ACC112 (cell line): Measurements from ENCODE around the gene CDCA3.
A peak's percentile ranks its signal among the peaks of the same experiment; 100 is the strongest.

Experiments used
- H2AFZ ChIP-seq: fragments of 200-600 bp; sonication (generic); one replicate; pipeline ENCODE4 v1.6.0; 2017; ENCODE audit warnings: antibody characterized with exemption, low read length; ENCODE audit not compliant: unreplicated experiment
- H3K27ac ChIP-seq: fragments of 200-600 bp; sonication (generic); 2 replicates; pipeline ENCODE4 v1.5.1; 2014; ENCODE audit warnings: low read depth, mild to moderate bottlenecking, antibody characterized with exemption, low read length, moderate library complexity
- H3K27me3 ChIP-seq: fragments of 200-600 bp; sonication (generic); 2 replicates; pipeline ENCODE4 v1.6.1; 2014; ENCODE audit warnings: mild to moderate bottlenecking, antibody characterized with exemption, low read length, moderate library complexity, mixed read lengths; ENCODE audit not compliant: insufficient read depth
- H3K36me3 ChIP-seq: fragments of 200-600 bp; sonication (generic); 2 replicates; pipeline ENCODE4 v1.6.1; 2016; ENCODE audit warnings: mild to moderate bottlenecking, antibody characterized with exemption, low read length, moderate library complexity, mixed read lengths; ENCODE audit not compliant: insufficient read depth
- H3K4me1 ChIP-seq: fragments of 200-600 bp; sonication (generic); one replicate; pipeline ENCODE4 v1.6.1; 2016; ENCODE audit warnings: low read length, mixed read lengths; ENCODE audit not compliant: insufficient read depth, unreplicated experiment, control insufficient read depth
- H3K4me3 ChIP-seq: fragments of 200-600 bp; sonication (generic); 2 replicates; pipeline ENCODE4 v1.5.1; 2014; ENCODE audit warnings: mild to moderate bottlenecking, low read depth, low read length
- H3K79me2 ChIP-seq: fragments of 200-600 bp; sonication (generic); one replicate; pipeline ENCODE4 v1.6.0; 2016; ENCODE audit warnings: low read length; ENCODE audit not compliant: control insufficient read depth, unreplicated experiment, insufficient read depth

Gene CDCA3

DNA sequence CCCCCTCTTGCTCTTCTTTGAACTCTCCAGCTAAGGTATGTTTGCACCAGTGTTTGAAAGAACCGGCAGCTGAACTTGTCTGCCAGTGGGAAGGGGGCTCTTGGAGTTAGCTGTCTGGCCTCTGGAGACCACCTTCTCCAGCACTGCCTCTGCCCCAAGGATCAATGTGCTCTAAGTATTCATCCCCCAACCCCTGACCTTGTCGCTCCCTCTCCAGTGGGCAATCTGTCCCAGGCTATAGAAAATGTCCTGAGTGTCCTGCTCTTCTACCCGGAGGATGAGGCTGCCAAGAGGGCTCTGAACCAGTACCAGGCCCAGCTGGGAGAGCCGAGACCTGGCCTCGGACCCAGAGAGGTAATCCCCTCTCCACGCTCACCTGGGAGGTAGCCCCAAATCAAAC lies 20.1 kb downstream of the CDCA3 start:
- Histone ChIP-seq H3K27me3 (no peaks in the 10 kb centered on the region), H2AFZ (no peak overlapping the region), H3K4me3 (no peak overlapping the region), H3K27ac (no peak overlapping the region), H3K4me1 (peaks cover 18% of the 10 kb centered on the region), H3K79me2 (peaks cover 29% of the 10 kb centered on the region), H3K36me3 (peaks cover 13% of the 10 kb centered on the region)

DNA sequence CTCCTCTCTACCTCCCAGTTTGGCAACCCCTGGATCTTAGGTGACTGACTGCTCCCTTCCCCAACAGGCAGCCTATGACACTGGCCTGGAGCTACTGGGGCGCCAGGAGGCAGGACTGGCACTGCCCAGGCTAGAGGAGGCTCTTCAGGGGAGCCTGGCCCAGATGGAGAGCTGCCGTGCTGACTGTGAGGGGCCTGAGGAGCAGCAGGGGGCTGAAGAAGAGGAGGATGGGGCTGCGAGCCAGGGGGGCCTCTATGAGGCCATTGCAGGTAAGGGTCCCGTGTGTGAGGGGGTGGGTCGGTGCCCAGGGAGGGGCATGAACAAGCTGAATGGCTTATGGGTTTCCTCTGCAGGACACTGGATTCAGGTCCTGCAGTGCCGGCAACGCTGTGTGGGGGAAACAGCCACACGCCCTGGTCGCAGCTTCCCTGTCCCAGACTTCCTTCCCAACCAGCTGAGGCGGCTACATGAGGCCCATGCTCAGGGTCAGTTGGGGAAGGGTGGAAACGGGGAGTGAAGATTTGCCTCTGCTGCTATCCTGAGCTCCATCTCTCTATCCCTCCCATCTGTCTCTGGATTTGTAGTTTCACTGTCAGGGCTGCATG lies 20.7 kb downstream of the CDCA3 start:
- H2AFZ ChIP-seq = no peak overlapping the region
- peaks cover 13% of the 10 kb centered on the region for H3K36me3 ChIP-seq
- H3K79me2 ChIP-seq = peaks cover 29% of the 10 kb centered on the region
- peak overlapping the region; percentile 100 for H3K4me3 ChIP-seq
- no peaks in the 10 kb centered on the region for H3K27me3 ChIP-seq
- peaks cover 19% of the 10 kb centered on the region for H3K4me1 ChIP-seq
- no peak overlapping the region for H3K27ac ChIP-seq

DNA sequence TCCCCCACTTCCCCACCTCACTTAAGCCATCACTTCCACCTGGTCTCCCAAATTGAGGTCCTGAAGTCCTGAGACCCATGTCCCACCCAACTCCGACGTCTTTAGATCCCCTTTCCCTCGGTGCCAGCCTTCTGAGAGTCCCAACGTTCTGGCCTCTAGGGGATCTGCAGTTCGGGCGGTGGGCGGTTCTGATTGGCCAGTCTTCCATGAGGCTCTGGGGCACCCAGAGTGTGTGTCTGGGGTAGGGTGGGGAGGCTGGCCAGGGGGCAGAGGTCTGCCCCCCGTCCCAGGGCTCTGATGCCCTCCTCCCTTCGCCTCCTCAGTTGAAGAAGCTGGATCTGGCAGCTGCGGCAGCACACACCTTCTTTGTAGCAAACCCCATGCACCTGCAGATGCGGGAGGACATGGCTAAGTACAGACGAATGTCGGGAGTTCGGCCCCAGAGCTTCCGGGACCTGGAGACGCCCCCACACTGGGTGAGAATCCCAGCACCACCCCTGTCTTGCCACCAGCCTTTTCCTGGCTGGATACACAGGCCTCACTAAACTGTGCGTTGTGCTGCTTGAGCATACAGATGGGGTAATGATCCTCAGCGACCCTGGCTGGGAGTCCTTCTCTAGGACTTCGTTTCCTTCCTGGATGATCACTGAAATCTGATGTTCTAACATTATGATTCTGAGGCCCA lies 21.4 kb downstream of the CDCA3 start:
- peaks cover 29% of the 10 kb centered on the region for H3K79me2 ChIP-seq
- peak overlapping the region; percentile 80 for H2AFZ ChIP-seq
- H3K27me3 ChIP-seq = no peaks in the 10 kb centered on the region
- H3K4me3 ChIP-seq = peak overlapping the region; percentile 100
- peaks cover 13% of the 10 kb centered on the region for H3K36me3 ChIP-seq
- peaks cover 25% of the 10 kb centered on the region for H3K4me1 ChIP-seq
- peak overlapping the region; percentile 61 for H3K27ac ChIP-seq

DNA sequence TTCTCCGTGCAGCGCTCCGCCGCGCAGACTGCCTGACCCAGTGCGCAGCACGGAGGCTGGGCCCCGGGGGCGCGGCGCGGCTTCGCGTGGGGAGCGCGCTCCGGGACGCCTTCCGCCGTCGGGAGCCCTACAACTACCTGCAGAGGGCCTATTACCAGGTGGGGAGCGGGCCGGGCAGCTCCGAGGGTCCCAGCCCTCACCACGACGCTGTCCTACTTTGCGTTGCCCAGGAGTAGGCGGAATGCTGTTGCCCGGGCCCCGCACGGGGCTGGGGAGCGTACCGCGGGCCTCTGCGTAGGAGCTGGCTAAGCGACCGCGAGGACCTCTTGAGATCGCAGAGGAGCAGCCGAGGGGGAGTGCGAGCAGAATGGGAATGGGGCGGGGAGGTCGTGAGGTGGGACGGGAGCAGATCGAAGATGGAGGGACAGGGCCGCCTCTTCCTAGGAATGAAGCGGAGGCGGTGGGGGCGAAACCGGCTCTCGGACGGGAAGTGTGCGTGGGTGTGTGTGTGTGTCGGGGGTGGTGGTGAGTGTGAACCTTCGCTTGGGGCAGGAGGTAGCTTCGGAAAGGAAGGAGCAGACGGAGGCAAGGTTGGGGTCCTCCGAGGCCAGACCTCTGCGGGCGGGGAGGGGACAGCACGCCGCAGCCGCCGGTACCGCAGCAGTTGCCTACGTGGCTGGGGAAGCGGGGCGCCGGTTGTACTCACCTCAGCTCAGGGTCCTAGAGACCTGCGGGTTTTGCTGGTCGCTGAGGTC lies 22.1 kb downstream of the CDCA3 start:
- H2AFZ ChIP-seq = peak overlapping the region; percentile 80
- no peaks in the 10 kb centered on the region for H3K27me3 ChIP-seq

DNA sequence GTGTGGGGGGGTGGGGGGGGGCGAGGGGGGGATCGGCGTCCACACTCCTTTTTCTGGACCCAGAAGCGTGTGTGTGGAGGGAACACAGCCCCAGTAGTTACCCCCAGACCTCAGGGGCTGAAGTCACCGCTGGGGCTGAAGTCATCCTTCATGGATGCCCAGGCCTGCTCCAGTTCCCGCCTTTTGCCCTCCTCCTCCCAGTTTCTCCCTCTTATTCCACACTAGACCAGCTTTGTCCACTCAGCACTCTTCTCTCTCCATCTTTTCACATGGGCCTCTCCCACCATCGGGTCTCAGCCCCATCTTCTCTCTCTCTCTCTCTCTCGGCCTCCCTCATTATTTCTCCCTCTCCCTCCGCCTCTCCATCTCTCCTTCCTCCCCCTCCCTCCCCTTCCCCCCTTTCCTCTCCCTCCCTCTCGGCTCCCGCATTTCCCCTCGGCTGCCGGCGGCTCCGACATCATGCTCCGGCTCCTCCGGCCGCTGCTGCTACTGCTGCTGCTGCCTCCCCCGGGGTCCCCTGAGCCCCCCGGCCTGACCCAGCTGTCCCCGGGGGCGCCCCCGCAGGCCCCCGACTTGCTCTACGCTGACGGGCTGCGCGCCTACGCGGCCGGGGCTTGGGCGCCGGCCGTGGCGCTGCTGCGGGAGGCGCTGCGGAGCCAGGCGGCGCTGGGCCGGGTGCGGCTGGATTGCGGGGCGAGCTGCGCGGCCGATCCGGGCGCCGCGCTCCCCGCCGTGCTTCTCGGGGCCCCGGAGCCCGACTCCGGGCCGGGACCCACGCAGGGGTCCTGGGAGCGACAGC lies 22.9 kb downstream of the CDCA3 start, which contains the start of gene P3H3:
TSS of gene P3H3 (plus strand) at position 426 of the 799 bp plus-strand sequence. CDS start at position 460, 34 bp downstream.
- H3K27ac ChIP-seq = peak within 1 kb of the TSS; percentile 73
- H3K4me1 ChIP-seq = peaks cover 25% of the 10 kb centered on the region
- H3K27me3 ChIP-seq = no peaks in the 10 kb centered on the region
- peaks cover 29% of the 10 kb centered on the region for H3K79me2 ChIP-seq
- H3K36me3 ChIP-seq = peaks cover 7% of the 10 kb centered on the region
- peak within 1 kb of the TSS; percentile 80 for H2AFZ ChIP-seq
- peak within 1 kb of the TSS; percentile 100 for H3K4me3 ChIP-seq

More for the DNA sequence above, 22.1 kb downstream of the CDCA3 start:
- peak overlapping the region; percentile 100 for H3K4me3 ChIP-seq
- peak overlapping the region; percentile 61 for H3K27ac ChIP-seq
- H3K4me1 ChIP-seq = peaks cover 25% of the 10 kb centered on the region
- H3K79me2 ChIP-seq = peaks cover 29% of the 10 kb centered on the region
- H3K36me3 ChIP-seq = peaks cover 13% of the 10 kb centered on the region

DNA sequence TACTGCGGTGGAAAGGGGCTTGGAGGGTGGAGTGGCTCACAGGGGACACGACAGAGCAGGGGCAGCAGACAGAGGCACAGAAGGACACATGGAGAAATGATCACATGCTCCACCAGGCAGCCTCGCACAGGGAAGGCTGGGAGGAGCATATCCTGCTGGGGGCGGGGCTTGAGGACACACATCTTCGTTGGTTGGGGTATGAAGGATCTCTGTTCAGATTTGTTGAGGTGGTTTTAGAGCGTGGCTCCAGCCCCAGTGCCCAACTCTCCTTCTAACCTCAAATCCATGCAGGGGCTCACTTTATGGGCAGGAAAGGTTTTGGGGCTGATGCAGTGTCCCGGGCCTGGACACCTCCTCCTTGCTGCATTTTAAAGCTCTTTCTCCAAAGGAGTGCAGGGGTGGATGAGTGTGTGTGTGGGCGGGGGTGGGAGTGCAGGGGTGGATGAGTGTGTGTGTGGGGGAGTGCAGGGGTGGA lies 23.6 kb downstream of the CDCA3 start:
- Histone ChIP-seq H2AFZ (peak overlapping the region; percentile 67), H3K36me3 (peaks cover 5% of the 10 kb centered on the region; the same call in 1 of the 2 replicates), H3K79me2 (peaks cover 29% of the 10 kb centered on the region), H3K27me3 (0 out of 2 replicates have a peak, but pooled peaks cover 6% of the 10 kb centered on the region), H3K4me3 (peak overlapping the region; percentile 68), H3K27ac (peak overlapping the region; percentile 73), H3K4me1 (peaks cover 25% of the 10 kb centered on the region)

DNA sequence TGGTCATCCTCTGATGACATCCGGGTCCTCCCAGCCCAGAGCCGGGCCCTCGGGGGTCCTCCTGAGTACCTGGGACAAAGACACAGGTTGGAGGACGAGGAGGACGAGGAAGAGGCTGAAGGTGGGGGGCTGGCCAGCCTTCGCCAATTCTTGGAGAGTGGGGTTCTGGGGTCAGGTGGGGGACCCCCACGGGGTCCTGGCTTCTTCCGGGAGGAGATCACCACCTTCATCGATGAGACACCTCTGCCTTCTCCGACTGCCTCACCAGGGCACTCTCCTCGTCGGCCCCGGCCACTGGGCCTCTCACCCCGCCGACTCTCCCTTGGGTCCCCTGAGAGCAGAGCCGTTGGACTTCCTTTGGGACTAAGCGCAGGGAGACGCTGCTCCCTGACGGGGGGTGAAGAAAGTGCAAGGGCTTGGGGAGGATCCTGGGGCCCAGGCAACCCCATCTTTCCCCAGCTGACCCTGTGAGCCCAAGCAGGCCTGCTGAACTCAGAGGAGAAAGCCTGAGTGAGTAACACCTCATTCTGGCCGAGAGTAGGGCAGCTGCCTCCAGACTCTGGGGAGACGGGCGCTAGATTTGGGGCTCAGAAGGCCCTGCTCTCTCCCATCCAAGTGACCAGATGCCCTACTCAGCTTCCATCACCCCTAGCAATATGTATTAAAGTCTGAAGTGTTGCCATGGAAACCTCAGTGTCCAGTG lies 24.2 kb downstream of the CDCA3 start:
- Histone ChIP-seq H3K4me3 (peak overlapping the region; percentile 68; the same call in 1 of the 2 replicates), H3K27ac (peak overlapping the region; percentile 73), H3K4me1 (peaks cover 27% of the 10 kb centered on the region), H2AFZ (peak overlapping the region; percentile 67), H3K27me3 (peaks cover 9% of the 10 kb centered on the region; the same call in 1 of the 2 replicates), H3K79me2 (peaks cover 29% of the 10 kb centered on the region), H3K36me3 (peaks cover 2% of the 10 kb centered on the region; the same call in 1 of the 2 replicates)

DNA sequence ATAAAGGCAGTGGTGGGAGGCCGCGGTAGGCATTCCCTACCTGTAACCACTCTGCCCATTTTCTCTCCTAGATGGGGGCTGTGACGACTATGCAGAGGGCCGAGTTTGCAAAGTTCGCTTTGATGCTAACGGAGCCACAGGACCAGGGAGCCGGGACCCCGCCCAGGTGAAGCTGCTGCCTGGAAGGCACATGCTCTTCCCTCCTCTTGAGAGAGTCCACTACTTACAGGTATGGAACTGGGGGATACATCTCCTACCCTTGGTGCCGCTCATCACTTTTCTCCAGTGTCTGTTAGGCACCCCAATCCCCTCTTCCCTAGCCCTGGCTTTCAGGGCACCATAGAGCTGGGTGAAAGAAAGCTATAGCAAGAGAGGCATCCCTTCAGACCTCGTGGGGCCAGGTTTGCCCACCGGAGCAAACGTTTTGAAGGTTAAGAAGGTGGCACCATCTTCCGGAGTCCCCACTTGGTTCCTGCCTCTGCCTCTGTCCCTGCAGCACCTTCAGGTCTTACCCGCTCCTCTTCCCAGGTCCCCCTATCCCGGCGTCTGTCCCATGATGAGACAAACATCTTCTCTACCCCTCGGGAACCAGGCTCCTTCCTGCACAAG lies 24.9 kb downstream of the CDCA3 start:
- Histone ChIP-seq H3K79me2 (peaks cover 29% of the 10 kb centered on the region), H3K27me3 (peaks cover 11% of the 10 kb centered on the region; the same call in 1 of the 2 replicates), H3K36me3 (no peaks in the 10 kb centered on the region), H3K27ac (no peak overlapping the region), H2AFZ (no peak overlapping the region), H3K4me3 (no peak overlapping the region), H3K4me1 (peaks cover 31% of the 10 kb centered on the region)

DNA sequence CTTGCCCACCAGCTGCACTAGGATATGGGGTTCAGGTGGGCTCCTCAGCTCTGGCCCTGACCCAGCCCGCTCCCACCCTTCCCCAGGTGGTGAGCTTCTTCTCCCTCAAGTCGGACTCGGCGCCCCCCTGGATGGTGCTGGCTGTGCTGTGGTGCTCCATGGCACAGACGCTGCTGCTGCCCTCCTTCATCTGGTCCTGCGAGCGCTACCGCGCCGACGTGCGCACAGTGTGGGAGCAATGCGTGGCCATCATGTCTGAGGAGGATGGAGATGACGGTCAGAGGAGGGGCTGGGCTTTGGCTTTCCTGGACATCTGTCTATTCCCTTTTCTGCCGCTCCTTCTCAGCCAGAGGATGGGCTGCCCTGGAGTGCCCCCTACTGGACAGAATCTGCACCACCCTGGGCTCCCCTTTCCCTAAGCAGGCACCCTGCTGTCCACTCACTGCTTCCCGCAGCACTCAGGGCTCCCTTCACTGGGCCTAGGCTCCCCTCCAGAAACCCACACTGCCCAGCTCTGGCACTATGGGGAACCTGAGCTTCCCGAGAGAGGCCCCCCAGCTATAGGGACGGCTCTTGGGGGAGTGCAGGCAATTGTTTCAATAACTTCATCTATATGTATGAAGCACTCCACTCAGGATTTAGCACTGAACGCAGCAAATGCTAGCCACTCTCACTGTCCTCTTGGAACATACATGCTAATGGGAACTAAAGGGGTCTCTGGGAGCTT lies 25.5 kb downstream of the CDCA3 start:
- peaks cover 37% of the 10 kb centered on the region for H3K4me1 ChIP-seq
- peak overlapping the region; percentile 48 for H3K4me3 ChIP-seq
- H3K36me3 ChIP-seq = no peaks in the 10 kb centered on the region
- H3K27ac ChIP-seq = no peak overlapping the region
- peaks cover 11% of the 10 kb centered on the region; the same call in 1 of the 2 replicates for H3K27me3 ChIP-seq
- H2AFZ ChIP-seq = no peak overlapping the region
- peaks cover 27% of the 10 kb centered on the region for H3K79me2 ChIP-seq
